ENCODE measurements around the gene VSTM2L.

VSTM2L gene

GRCh38 chr20:37905671-37906613 is 3.0 kb downstream of the VSTM2L start:
- no peaks in the 10 kb centered on the region for H3K79me2 ChIP-seq (ENCODE audit: low read length)
- H3K36me3 ChIP-seq (replicated peaks; ENCODE audit: low read depth, low read length), result no peaks in the 10 kb centered on the region
- no peak overlapping the region for H2AFZ ChIP-seq (ENCODE audit: low read depth, low read length)
- no peaks in the 10 kb centered on the region for H4K20me1 ChIP-seq (ENCODE audit: insufficient read depth, low read length)
- no peaks in the 10 kb centered on the region; the same call in 1 of the 2 replicates for H3K4me1 ChIP-seq (ENCODE audit: low read length)
- no peaks in the 10 kb centered on the region for H3K27me3 ChIP-seq (ENCODE audit: low read depth, low read length)
- TF ChIP-seq CTCF (IDR thresholded peaks at IDR 0.05; ENCODE audit: low read depth, low read length) (no peak), EZH2phosphoT487 (IDR thresholded peaks at IDR 0.05; ENCODE audit: low read depth) (no peak)
- no peak overlapping the region for H3K4me2 ChIP-seq (ENCODE audit: low read length)
- H3K9me3 ChIP-seq (ENCODE audit: insufficient read depth, low read length), result no peaks in the 10 kb centered on the region
- H3K9ac ChIP-seq (ENCODE audit: low read length), result no peak overlapping the region
- H3K27ac ChIP-seq (ENCODE audit: low read length), result no peak overlapping the region
- no peak overlapping the region for H3K4me3 ChIP-seq (ENCODE audit: low read length)

- no peak overlapping the region for H2AFZ ChIP-seq (ENCODE audit: low read depth, low read length)
- H3K4me3 ChIP-seq (ENCODE audit: low read length), result no peak overlapping the region
- H3K4me1 ChIP-seq (ENCODE audit: low read length), result peaks cover 11% of the 10 kb centered on the region
- H3K9ac ChIP-seq (ENCODE audit: low read length), result no peak overlapping the region
- no peaks in the 10 kb centered on the region for H4K20me1 ChIP-seq (ENCODE audit: insufficient read depth, low read length)
- no peaks in the 10 kb centered on the region for H3K27me3 ChIP-seq (ENCODE audit: low read depth, low read length)
- no peaks in the 10 kb centered on the region for H3K36me3 ChIP-seq (replicated peaks; ENCODE audit: low read depth, low read length)
- no peaks in the 10 kb centered on the region for H3K9me3 ChIP-seq (ENCODE audit: insufficient read depth, low read length)
- TF ChIP-seq EZH2phosphoT487 (IDR thresholded peaks at IDR 0.05; ENCODE audit: low read depth) (no peak), CTCF (IDR thresholded peaks at IDR 0.05; ENCODE audit: low read depth, low read length) (no peak)
- no peak overlapping the region for H3K4me2 ChIP-seq (ENCODE audit: low read length)
- H3K27ac ChIP-seq (ENCODE audit: low read length), result no peak overlapping the region
- H3K79me2 ChIP-seq (ENCODE audit: low read length), result no peaks in the 10 kb centered on the region
Observed at GRCh38 chr20:37907330-37907676, 4.4 kb downstream of the VSTM2L start.

- no peak overlapping the region for H3K4me3 ChIP-seq (ENCODE audit: low read length)
- no peak overlapping the region for H3K27ac ChIP-seq (ENCODE audit: low read length)
- no peak overlapping the region for H2AFZ ChIP-seq (ENCODE audit: low read depth, low read length)
- no peak overlapping the region for H3K9ac ChIP-seq (ENCODE audit: low read length)
- H3K79me2 ChIP-seq (ENCODE audit: low read length), result no peaks in the 10 kb centered on the region
- no peaks in the 10 kb centered on the region for H3K36me3 ChIP-seq (replicated peaks; ENCODE audit: low read depth, low read length)
- no peaks in the 10 kb centered on the region for H3K9me3 ChIP-seq (ENCODE audit: insufficient read depth, low read length)
- no peaks in the 10 kb centered on the region for H4K20me1 ChIP-seq (ENCODE audit: insufficient read depth, low read length)
- TF ChIP-seq EZH2phosphoT487 (IDR thresholded peaks at IDR 0.05; ENCODE audit: low read depth) (no peak), CTCF (IDR thresholded peaks at IDR 0.05; ENCODE audit: low read depth, low read length) (no peak)
- H3K4me2 ChIP-seq (ENCODE audit: low read length), result no peak overlapping the region
- no peaks in the 10 kb centered on the region for H3K27me3 ChIP-seq (ENCODE audit: low read depth, low read length)
- H3K4me1 ChIP-seq (ENCODE audit: low read length), result peaks cover 16% of the 10 kb centered on the region
Observed at GRCh38 chr20:37907677-37908401, 4.9 kb downstream of the VSTM2L start.

GRCh38 chr20:37911261-37911660 is 8.3 kb downstream of the VSTM2L start:
- Histone ChIP-seq H3K27me3 (ENCODE audit: low read depth, low read length) (no peaks in the 10 kb centered on the region), H3K4me1 (ENCODE audit: low read length) (peaks cover 39% of the 10 kb centered on the region)

More at GRCh38 chr20:37911261-37911660, 8.3 kb downstream of the VSTM2L start:
- TF ChIP-seq EZH2phosphoT487 (IDR thresholded peaks at IDR 0.05; ENCODE audit: low read depth) (no peak), CTCF (IDR thresholded peaks at IDR 0.05; ENCODE audit: low read depth, low read length) (no peak)
- Histone ChIP-seq H3K9ac (ENCODE audit: low read length) (no peak overlapping the region), H2AFZ (ENCODE audit: low read depth, low read length) (peak overlapping the region; percentile 52; the same call in 1 of the 2 replicates), H3K36me3 (replicated peaks; ENCODE audit: low read depth, low read length) (no peaks in the 10 kb centered on the region), H3K79me2 (ENCODE audit: low read length) (no peaks in the 10 kb centered on the region), H3K27ac (ENCODE audit: low read length) (no peak overlapping the region), H4K20me1 (ENCODE audit: insufficient read depth, low read length) (no peaks in the 10 kb centered on the region), H3K9me3 (ENCODE audit: insufficient read depth, low read length) (no peaks in the 10 kb centered on the region), H3K4me2 (ENCODE audit: low read length) (peak overlapping the region; percentile 74; the same call in 1 of the 2 replicates), H3K4me3 (ENCODE audit: low read length) (no peak overlapping the region)

Data from OCI-LY3 (cell line).